ENCODE measurements around the gene ALK.
"Not testable (repeated sequence)": the region's sequence is repeated elsewhere in the genome, so short reads cannot be mapped to it uniquely, and the experiment has no call there.

ALK gene

DNA sequence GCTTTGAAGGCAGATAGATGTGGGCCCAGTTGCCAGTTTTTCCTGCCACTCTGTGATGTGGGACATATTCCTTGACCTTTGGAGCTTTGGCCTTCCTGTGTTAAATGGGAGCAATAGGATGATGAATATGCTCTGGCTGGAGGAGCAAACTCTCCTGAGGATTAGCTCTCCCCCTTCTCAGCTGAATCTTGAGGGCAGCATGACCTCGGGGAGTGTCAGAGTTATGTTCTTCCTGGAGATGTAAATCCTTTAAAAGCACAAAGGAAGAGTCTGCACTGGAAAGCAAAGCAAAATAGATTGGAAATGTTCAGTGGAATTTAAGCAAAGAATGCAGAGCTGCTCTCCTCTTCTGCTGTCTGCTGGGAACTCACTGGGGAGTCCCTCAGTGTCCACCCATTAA, 160.1 kb downstream of the ALK start:
- no peak for DNase-seq (ENCODE audit: low read depth in 2 of 3, low spot score in 1 of 3)

DNA sequence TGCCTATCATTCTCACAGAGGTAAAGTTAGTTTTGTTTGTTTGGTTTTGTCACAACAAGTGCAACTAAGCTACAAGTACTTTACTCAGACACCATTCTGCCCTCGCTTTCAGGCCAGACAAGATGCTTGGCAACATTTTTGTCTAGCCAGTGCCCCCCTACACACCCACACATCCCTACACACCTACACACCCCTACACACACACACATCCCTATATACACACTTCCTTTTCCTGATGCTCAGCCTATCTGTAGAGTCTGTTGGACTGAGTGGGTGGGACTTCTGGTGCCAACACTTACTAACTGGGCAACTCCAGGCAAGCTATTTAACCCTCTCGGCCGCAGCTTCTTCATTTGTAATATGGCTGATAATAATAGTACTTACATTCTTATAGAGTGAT, 161.4 kb downstream of the ALK start:
- DNase-seq (ENCODE audit: low read depth in 2 of 3, low spot score in 1 of 3) = no peak

DNA sequence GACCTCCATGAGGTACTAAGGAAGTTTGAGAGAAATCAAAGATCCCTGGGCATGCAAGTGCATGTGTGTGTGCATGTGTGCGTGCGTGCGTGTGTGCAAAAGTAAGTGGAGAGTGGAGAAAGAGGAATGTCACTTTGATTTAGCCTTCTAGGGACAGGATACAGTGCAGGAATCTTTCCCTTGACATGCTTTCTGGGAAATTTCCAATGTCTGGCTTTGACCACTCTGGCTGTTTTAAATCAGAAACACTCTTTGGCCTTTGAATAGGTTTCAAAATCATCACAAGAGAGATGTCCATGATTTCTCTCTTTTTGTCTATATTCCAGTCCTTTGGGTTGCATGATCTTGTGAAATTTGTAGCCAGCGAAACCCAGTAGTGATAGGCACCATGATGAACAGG, 162.0 kb downstream of the ALK start:
- no peak for DNase-seq (ENCODE audit: low read depth in 2 of 3, low spot score in 1 of 3)

DNA sequence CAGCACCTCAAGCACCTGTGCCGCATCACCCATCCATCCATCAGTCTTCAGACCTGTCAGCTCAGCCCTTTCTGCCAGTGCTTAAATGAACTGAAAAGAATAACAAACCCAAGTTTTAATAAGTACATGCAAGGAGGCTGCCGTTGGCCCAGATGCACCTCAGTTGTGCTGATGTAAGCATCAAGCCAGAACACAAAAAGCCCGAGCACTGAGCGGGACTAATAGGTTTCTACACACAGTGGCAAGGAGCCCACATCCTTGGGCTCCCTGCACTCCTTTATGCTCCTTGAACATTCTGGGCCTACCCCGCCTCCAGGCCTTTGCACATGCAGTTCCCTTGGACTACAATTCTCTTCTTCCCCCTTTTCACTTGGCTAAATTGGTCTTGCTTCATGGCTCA, 165.6 kb downstream of the ALK start:
- no peak for DNase-seq (ENCODE audit: low read depth in 2 of 3, low spot score in 1 of 3)

- DNase-seq (ENCODE audit: low read depth in 2 of 3, low spot score in 1 of 3) = no peak
Observed at GRCh38 chr2:29755233-29755632, 166.2 kb downstream of the ALK start.

DNA sequence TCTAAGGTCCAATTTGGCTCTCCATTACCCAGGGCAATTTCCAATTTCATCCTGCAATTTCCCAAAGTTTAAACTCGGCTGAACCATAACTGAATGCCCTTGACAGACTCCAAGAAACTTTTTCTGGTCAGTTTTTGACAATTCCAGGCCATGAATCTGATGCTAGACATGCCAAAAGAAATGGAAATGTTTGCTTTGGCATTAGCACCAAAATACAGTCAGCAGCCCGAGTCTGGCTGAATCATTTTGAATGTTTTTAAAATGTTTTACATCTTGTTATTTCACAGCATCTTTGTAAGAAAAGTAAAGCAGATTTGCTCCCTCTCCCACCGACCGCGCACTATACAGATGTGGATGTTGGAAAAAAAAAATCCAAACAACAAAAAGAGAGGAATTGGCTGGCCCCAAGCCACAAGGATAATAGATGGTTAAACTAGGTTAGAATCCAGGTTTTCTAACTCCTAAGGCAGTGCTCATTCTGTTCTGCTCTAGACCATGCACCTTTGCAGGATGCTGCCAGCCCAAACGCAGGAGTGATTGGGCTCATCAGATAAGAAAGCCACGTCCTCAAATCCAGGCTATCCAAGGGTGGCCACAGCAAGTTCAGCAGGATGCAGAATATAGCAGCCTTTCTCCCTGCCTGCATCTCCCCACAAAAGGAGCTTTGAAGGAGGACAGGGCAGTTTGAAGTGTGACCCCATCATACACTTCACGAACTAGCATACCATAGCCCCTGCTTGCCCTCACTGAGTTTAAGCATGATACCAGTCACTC, 167.5 kb downstream of the ALK start:
- no peak for DNase-seq (ENCODE audit: low read depth in 2 of 3, low spot score in 1 of 3)

DNA sequence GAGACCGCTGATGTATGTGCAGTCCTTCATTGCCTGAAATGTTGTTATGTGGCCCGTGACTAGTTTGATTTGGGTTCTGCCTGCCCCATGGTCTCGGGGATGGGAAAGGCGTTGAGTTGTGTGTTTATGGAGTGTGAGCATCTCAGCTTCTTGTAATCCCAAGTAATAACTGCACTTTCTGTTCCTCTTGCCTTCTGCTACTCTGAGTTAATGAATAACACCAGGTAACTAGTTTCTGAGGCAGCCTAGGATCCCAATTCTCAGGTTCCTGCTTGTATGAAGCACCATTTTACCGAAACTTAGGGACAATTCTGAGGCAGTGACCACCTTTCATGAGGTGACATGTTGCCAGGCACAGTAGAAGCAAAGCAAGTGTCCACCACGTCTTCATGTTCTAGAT, 170.0 kb downstream of the ALK start:
- no peak for DNase-seq (ENCODE audit: low read depth in 2 of 3, low spot score in 1 of 3)

DNA sequence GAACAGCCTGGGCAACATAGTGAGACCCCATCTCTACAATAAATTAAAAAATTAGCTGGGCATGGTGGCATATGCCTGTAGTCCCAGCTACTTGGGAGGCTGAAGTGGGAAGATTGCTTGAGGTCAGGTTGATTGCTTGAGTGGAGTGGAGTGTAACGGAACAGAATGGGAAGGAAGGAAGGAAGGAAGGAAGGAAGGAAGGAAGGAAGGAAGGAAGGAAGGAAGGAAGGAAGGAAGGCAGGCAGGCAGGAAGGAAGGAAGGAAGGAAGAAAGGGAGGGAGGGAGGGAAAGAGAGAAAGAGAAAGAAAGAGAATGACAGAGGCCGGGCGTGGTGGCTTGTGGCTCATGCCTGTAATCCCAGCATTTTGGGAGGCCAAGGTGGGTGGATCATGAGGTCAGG, 170.9 kb downstream of the ALK start:
- DNase-seq (ENCODE audit: low read depth in 2 of 3, low spot score in 1 of 3) = not testable (repeated sequence)

GRCh38 chr2:29749843-29750242, 171.5 kb downstream of the ALK start:
- DNase-seq (ENCODE audit: low read depth in 2 of 3, low spot score in 1 of 3) = no peak

- DNase-seq (ENCODE audit: low read depth in 2 of 3, low spot score in 1 of 3) = no peak
Observed at GRCh38 chr2:29749041-29749440, 172.3 kb downstream of the ALK start.

DNA sequence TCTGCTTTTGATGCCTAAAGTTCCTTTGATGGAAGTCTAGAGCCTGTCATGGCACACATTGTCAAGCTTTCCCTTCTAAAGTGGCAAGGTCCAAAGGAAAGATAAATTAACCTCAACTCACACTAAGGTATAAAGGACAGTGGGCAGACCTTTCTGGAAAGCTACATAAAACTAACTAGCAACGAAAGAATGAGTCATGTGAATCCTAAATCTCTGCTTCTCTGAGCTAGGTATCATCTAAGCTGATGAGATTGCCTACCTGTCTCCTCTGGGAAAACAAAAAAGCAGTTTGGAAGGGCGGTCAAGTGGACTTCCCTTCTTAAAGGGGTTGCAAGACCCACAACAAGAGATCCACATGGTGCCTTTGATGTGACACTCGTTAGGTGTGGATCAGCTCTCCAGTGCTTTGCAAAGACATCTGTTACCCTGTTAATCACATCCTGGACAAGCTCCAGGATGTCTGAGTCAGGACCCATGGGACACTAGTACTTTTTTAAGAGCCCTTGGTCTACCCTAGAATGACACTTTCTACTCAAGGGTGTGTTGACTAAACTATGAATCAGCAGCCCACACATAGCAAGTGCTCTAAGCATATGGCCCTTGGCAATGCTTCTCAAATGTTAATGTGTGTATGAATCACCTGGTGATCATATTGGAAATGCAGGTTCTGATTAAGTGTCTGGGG, 173.5 kb downstream of the ALK start:
- peak in 1 of 3 donors; percentile 1 for DNase-seq (ENCODE audit: low read depth in 2 of 3, low spot score in 1 of 3)

DNA sequence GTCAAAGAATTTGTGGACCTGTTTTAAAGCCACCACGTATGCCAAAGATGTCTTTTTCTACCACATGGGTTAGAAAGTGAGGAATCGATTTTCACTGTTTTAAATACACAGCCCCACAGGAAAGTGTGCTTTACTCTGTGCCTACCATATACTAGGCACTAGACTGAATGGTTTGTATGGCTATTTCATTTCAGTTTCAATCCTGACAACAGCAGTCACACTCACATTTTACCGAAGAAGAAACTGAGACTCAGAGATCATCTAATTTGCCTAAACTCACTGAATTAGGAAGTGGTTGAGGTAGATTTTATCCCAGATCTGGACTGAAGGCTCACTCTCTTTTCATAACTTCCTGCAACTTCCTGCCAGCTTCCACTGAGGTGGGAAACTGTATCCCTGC, 176.4 kb downstream of the ALK start:
- no peak for DNase-seq (ENCODE audit: low read depth in 2 of 3, low spot score in 1 of 3)

- no peak for DNase-seq (ENCODE audit: low read depth in 2 of 3, low spot score in 1 of 3)
Observed at GRCh38 chr2:29743516-29743915, 177.9 kb downstream of the ALK start.

GRCh38 chr2:29742656-29743055, 178.7 kb downstream of the ALK start:
- no peak for DNase-seq (ENCODE audit: low read depth in 2 of 3, low spot score in 1 of 3)

GRCh38 chr2:29741132-29741531, 180.3 kb downstream of the ALK start:
- DNase-seq (ENCODE audit: low read depth in 2 of 3, low spot score in 1 of 3) = no peak

- DNase-seq (ENCODE audit: low read depth in 2 of 3, low spot score in 1 of 3) = no peak
Observed at GRCh38 chr2:29733965-29734364, 187.4 kb downstream of the ALK start.

DNA sequence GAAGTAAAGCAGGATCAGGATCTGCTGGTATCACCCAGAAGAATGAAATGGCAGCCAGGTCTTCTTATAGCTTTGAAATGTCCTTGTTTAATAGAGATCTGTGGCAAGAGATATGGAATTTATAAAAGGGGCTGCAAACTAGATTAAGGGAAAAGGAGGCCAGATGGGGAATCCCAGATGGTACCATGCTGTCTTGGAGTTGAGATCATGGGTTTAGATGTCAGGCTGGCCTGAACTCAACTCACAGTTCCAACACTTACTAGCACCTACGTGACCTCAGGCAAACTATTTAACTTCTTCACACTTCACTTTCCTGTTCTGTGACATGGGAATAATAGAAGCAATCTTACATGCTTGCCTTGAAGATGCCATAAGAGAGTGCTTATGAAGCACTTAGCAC, 188.2 kb downstream of the ALK start:
- no peak for DNase-seq (ENCODE audit: low read depth in 2 of 3, low spot score in 1 of 3)

DNA sequence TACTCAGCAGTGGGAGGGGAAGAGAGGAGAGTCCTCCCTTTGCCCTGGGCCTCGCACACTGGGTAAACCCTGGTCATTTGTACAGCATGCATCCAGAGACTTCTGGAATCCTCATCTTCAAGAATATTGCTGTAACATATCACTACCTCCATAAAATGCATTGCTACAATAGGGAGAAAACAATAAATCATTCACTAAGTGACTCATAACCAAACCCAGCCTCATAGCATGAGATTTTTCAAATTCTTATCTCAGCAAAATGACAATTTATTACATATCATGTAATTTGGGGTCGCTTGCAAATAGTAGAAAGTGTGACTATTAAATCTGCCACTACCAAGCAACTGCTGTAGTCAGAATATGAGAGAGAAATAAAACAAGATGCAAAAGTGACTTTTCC, 189.4 kb downstream of the ALK start:
- DNase-seq (ENCODE audit: low read depth in 2 of 3, low spot score in 1 of 3) = no peak

DNA sequence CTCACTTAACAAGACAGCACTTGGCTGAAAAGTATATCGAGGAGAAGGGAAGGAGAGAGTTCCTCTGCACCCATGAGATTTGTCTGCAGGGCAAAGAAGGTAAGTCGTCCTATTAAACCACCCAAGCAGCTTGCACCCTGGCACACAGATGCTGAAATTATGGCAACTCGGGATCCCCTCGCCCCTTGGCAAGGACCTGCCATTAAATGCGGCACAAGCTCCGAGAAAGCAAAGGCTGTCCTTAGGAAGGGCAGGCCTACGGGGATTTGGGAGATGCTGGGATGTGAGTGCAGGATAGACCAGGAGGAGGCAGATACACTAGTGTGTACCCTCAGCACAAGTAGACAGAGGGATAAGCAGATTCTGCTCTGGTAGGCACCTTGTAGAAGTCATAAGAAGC, 191.5 kb downstream of the ALK start:
- DNase-seq (ENCODE audit: low read depth in 2 of 3, low spot score in 1 of 3) = no peak

DNA sequence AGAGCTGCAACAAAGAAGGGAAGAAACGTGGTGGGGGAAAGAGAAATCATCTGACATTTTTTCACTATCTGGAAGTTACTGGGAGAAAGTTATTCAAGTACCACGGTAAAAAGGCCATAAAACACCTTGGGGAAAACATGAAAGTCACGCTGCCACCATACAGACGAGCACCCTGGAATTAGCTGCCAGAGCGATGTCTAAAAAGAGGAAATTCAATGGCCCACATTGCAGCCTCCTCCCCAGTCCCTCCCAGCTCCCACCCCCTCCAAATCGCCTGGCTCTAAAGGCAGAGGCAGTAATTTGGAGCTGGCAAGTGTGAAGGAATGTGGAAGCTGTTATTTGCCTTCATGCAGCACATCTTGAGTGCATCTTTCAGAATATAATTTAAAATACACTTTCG, 192.0 kb downstream of the ALK start:
- no peak for DNase-seq (ENCODE audit: low read depth in 2 of 3, low spot score in 1 of 3)

GRCh38 chr2:29726976-29727375, 194.4 kb downstream of the ALK start:
- no peak for DNase-seq (ENCODE audit: low read depth in 2 of 3, low spot score in 1 of 3)

- no peak for DNase-seq (ENCODE audit: low read depth in 2 of 3, low spot score in 1 of 3)
Observed at GRCh38 chr2:29725610-29726009, 195.8 kb downstream of the ALK start.

DNA sequence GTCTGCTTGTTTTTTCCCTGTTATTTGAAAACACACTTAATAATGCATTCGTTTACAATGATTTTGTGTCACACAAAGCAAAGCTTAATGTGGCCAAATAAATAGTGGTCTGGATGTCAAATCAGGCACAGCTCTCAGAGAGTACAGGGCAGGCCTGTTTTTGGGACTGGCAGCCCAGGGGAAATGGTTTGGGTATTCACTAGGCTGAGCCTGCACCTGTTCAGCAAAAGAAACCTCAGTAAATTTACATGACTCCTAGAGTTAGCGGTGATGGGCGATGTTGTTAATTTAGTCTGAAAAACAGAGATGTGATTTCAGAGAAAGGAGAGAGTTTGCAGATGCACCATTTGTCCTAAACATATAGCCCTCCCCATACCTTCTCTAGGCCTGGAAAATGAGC, 197.1 kb downstream of the ALK start:
- DNase-seq (ENCODE audit: low read depth in 2 of 3, low spot score in 1 of 3) = no peak

Data from stimulated activated CD4-positive, alpha-beta T cell treated with anti-CD3 and anti-CD28 coated beads, Interleukin-12 subunit alpha, Interleukin-12 subunit beta, amount 100 ng/mL, for 48 hours (primary cell).